AG10803 (cell line): ENCODE results near the gene KIAA1755.

Experiments used
- DNase-seq: peaks from one replicate; pipeline ENCODE4 v3.0.0; 2010; ENCODE audit warnings: low read depth
- H3K4me3 ChIP-seq: 2 replicates; pipeline ENCODE4 v1.5.1; 2011; ENCODE audit warnings: mild to moderate bottlenecking, low read length, control low read depth
- TF ChIP-seq, protein P1 (sequence below): conservative IDR thresholded peaks from 2 replicates; pipeline ENCODE4 v1.5.1; 2011; ENCODE audit warnings: mild to moderate bottlenecking, low read length, control low read depth, inconsistent platforms

Gene KIAA1755

DNA sequence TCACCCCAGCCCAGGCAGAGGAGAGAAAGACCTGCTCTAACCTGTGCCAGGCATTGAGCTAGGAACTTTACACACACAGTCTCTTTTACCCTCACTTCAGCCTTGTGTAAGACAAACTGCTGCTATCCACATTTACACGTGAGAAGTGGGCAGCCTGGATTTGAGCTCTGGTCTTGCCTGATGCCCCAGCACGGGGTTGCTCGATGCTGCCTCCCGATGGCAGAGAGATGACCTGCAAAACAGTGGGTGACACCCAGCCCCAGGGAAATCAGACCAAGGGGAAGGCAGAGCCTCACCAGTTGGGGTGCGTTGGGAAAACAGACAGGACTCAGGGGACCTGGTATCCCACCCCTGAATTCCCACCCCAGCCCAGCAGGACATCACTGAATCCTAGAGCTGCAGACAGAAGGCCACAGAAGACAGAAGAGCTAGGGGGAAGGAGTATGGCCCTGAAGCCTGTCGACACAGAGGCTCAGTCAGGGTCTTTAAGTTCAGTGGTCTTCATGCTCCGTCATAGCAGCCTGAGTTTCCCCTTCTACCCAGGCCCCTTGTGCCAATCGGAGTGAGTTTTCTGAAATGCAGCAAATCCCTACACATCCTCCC lies 44.4 kb upstream of the KIAA1755 start:
- peak; percentile 38 for DNase-seq
- TF ChIP-seq, protein P1, sequence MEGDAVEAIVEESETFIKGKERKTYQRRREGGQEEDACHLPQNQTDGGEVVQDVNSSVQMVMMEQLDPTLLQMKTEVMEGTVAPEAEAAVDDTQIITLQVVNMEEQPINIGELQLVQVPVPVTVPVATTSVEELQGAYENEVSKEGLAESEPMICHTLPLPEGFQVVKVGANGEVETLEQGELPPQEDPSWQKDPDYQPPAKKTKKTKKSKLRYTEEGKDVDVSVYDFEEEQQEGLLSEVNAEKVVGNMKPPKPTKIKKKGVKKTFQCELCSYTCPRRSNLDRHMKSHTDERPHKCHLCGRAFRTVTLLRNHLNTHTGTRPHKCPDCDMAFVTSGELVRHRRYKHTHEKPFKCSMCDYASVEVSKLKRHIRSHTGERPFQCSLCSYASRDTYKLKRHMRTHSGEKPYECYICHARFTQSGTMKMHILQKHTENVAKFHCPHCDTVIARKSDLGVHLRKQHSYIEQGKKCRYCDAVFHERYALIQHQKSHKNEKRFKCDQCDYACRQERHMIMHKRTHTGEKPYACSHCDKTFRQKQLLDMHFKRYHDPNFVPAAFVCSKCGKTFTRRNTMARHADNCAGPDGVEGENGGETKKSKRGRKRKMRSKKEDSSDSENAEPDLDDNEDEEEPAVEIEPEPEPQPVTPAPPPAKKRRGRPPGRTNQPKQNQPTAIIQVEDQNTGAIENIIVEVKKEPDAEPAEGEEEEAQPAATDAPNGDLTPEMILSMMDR: peak; percentile 66
- no peak overlapping the region for H3K4me3 ChIP-seq

DNA sequence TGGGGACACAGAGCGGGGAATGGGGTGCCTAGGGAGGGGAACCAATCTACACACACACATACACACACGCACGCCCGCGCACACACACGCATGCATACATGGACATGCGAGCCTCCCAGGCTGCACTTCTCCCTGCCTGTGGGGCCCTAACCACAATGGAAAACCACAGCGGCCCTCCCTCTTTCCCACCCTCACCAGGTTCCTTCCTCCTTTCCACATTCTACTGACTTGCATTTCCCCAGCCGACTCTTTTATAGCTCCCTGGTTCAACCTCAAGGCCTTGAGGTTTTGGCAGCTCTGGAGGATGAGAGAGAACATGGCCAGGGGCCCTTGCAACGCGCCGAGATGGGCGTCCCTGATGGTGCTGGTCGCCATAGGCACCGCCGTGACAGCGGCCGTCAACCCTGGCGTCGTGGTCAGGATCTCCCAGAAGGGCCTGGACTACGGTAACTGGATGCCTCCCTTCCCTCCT lies 43.4 kb upstream of the KIAA1755 start, which contains the start of gene BPI:
Gene BPI (plus strand): TSS at position 249 of the 472 bp plus-strand sequence. CDS start 68 bp downstream, at position 317.
- DNase-seq: peak; percentile 13
- TF ChIP-seq, protein P1: no peak
- no peak within 1 kb of the TSS for H3K4me3 ChIP-seq

DNA sequence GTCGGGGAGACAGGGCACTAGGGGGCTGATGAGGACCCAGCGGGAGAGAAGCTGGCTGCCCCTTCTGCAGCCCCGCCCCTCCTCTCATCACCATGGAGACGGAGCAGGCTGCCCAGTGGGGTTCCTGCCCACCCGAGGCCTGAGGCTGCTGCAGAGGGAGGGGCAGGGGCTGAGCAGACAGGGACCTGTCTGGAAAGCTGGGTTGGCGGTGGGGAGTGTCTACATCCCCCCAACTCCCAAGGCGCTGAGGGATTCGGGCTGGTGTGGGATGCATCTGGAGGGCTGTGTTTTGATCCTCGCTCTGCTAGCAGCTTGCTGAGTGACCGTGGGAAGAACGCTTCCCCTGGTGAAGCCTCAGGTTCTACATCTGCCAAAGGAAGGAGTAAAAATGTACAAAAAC lies 42.3 kb upstream of the KIAA1755 start:
- TF ChIP-seq, protein P1: no peak

DNA sequence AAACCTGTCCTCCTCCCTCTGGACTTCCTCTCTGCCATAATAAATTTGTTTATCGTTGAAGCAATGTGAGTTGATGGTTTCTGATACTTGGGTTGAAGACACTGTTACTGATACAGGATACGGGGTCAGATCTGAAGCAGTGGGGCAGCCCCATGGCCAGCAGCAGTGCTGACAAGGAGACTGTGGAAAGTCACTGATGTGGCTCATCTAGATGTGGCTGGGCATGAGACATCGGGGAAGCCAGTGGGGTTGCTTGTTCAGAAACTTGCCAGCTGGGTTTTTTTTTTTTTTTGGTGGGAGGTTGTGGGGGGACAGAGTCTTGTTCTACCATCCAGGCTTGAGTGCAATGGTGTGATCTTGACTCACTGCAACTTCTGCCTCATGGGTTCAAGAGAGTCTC lies 40.8 kb upstream of the KIAA1755 start:
- no peak overlapping the region for H3K4me3 ChIP-seq
- TF ChIP-seq, protein P1: no peak
- DNase-seq: no peak

More for the DNA sequence above, 42.3 kb upstream of the KIAA1755 start:
- no peak overlapping the region for H3K4me3 ChIP-seq
- no peak for DNase-seq

DNA sequence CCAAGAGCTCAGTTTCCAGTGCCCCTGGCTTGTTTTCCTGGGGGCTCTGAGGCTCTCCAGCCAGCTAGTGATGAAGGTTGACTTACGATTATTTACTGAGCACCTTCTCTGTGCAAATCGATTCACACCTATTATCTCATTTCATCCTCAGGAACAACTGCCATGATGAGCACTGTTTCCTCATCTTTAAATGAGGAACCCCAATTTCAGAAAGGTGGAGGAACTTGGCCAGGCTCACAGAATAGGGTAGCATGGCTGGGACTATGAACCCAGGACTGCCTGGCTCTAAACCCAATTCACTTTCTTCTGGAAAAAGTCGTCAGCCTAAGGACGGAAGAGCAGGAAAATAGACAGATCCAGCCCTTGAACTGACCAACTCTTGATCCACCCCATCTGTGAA lies 39.9 kb upstream of the KIAA1755 start:
- no peak overlapping the region for H3K4me3 ChIP-seq
- TF ChIP-seq, protein P1: no peak
- no peak for DNase-seq

DNA sequence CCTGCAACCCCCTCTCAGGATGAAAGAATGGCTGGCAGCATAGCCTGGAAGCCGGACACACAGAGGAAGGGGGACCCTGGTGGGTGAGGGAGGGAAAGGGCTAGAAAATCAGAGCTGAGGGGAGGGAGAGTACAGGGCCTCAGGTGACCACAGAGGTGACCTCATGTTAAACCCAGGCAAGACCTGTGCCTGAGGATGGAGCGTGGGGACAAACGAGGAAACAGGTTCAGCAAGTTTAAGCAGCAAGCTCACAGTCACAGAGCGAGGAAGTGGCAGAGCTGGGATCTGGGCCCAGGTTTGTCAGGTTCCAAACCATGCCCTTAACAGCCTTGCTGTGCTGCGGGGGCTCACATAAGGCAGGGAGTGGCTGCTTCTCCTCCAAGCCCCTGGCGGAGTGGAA lies 39.4 kb upstream of the KIAA1755 start:
- no peak for DNase-seq
- H3K4me3 ChIP-seq: no peak overlapping the region
- TF ChIP-seq, protein P1: no peak

DNA sequence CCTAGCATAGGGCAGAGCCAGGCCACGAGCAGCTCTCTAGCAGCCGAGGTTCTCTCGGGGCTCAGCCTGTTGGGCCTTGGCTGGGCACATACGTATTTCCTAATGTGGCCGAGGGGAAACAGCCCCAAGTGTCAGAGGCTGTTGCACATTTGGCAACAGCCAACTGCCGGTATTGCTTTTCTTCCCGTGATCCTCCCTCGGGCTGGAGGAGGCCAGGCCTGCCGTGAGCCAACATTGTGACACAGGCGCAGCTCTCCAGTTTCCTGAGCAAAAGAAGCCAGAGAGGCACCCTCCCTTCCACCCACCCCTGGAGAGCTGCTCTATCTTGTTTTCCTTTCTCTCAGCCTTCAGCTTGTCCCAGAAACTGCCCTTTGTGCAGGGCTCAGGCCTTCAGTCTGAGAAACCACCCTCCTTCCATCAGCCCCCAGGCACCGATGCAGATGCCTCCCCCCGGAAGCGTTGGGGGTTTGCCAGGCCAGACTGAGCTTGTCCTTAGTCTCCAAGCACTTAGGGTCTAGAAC lies 38.3 kb upstream of the KIAA1755 start:
- TF ChIP-seq, protein P1: no peak
- DNase-seq: peak; percentile 69

More for the DNA sequence above, 38.3 kb upstream of the KIAA1755 start:
- no peak overlapping the region for H3K4me3 ChIP-seq
